Adrenal gland (tissue), 5 donors: ENCODE results near the gene TSHZ2.

Experiments used
- POLR2A ChIP-seq, 2 donors: fragments of 450-650 bp; IDR thresholded peaks; one replicate each; pipeline ENCODE4 v1.6.1; 2017; ENCODE audit warnings: antibody characterized with exemption in 2 of 2, mild to moderate bottlenecking in 2 of 2, moderate library complexity in 1 of 2
- TF ChIP-seq, protein P1 (sequence below), 6 experiments: fragments of 450-650 bp in 4 of 6; fragments of 200-600 bp in 2 of 6; sonication (generic) in 1 of 6; IDR thresholded peaks; 1 replicate in 5 of 6; 2 replicates in 1 of 6; pipeline versions ENCODE4 v1.5.1 to v1.8.0; 2016 to 2021; ENCODE audit warnings: antibody characterized with exemption in 6 of 6, mild to moderate bottlenecking in 2 of 6, moderate library complexity in 1 of 6
- donor health status: DM: no; HTN: no; CAD: no.

DNA sequence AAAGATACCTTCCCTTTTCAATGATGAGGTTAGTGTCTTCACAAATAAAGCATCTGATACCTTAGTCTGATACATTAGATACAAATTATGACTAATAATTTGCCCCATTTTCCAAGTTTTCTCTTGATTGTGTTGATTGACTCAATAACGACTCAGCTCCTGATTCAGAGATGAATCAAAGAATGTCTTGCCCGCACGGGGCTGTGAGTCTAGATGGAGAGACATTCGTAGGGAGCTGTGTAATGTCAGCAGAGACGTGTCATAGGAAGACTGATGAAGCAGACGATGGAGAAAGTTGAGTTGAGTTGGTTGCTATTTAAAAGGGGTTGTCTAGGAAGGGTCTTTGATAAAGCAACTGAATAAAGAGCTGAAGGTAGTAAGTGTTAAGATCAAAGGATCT, 78.2 kb downstream of the TSHZ2 start:
- no peak for TF ChIP-seq POLR2A (IDR thresholded peaks at IDR 0.05)
- TF ChIP-seq, protein P1, sequence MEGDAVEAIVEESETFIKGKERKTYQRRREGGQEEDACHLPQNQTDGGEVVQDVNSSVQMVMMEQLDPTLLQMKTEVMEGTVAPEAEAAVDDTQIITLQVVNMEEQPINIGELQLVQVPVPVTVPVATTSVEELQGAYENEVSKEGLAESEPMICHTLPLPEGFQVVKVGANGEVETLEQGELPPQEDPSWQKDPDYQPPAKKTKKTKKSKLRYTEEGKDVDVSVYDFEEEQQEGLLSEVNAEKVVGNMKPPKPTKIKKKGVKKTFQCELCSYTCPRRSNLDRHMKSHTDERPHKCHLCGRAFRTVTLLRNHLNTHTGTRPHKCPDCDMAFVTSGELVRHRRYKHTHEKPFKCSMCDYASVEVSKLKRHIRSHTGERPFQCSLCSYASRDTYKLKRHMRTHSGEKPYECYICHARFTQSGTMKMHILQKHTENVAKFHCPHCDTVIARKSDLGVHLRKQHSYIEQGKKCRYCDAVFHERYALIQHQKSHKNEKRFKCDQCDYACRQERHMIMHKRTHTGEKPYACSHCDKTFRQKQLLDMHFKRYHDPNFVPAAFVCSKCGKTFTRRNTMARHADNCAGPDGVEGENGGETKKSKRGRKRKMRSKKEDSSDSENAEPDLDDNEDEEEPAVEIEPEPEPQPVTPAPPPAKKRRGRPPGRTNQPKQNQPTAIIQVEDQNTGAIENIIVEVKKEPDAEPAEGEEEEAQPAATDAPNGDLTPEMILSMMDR (IDR thresholded peaks at IDR 0.05), result no peak
